C4-2B (cell line): ENCODE results near the gene TLE3.

Source experiments
- H3K27ac ChIP-seq: fragments of 450-650 bp; 2 replicates; pipeline ENCODE4 v1.5.1; 2017
- ZFX ChIP-seq: fragments of 450-650 bp; IDR thresholded peaks from 2 replicates; pipeline ENCODE4 v1.6.1; 2017
- TF ChIP-seq, protein P1 (sequence below): fragments of 450-650 bp; conservative IDR thresholded peaks from 2 replicates; pipeline ENCODE4 v1.5.1; 2017; ENCODE audit warnings: mild to moderate bottlenecking

Gene TLE3

DNA sequence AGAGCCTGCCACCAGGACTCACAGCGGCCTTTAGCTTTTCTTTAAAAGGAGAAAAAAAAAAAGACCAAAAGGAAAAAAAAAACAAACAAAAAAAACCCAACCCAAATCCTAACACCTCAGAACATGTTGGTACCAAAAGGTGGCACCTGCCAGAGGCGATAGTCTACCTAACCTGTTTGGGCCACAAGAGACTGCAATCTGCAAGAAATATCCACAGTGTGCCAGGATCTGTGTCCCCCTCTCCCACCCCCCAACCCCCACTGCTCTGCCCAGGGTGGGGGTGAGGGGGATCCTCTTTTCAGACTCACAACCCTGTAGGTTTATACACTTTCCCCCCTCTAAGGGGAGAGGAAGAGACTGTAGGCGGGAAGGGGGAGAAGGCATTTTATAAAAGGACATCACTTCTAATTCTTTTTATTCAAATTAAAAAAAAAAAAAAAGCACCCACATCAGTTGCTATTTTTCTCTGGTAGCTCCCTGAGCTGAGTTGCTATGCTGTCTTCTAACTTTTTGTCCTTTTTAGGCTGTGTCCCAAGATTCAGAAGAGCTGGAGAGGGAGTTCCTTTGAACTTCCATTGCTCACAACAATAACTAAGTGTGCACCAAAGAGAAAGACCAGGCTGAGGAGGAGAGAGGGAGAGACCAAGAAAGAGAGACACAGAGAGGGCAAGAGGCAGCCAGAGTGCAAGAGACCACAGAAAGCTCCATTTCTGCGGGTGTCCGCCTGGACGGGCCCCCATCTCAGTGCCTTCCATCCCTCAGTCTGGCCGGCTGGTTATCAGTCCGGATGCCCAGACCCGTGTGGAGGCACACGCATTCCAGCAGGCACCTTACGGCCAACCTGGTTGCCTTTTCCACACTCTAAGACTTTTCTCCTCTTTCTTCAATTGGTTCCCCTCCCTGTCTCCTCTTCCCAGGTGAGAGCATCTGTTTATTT lies 48.9 kb downstream of the TLE3 start:
- H3K27ac ChIP-seq: no peak overlapping the region
- TF ChIP-seq ZFX: no peak
- TF ChIP-seq, protein P1, sequence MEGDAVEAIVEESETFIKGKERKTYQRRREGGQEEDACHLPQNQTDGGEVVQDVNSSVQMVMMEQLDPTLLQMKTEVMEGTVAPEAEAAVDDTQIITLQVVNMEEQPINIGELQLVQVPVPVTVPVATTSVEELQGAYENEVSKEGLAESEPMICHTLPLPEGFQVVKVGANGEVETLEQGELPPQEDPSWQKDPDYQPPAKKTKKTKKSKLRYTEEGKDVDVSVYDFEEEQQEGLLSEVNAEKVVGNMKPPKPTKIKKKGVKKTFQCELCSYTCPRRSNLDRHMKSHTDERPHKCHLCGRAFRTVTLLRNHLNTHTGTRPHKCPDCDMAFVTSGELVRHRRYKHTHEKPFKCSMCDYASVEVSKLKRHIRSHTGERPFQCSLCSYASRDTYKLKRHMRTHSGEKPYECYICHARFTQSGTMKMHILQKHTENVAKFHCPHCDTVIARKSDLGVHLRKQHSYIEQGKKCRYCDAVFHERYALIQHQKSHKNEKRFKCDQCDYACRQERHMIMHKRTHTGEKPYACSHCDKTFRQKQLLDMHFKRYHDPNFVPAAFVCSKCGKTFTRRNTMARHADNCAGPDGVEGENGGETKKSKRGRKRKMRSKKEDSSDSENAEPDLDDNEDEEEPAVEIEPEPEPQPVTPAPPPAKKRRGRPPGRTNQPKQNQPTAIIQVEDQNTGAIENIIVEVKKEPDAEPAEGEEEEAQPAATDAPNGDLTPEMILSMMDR: no peak

GRCh38 chr15:70048198-70048565 lies 49.5 kb downstream of the TLE3 start:
- TF ChIP-seq, protein P1: no peak
- no peak for TF ChIP-seq ZFX

DNA sequence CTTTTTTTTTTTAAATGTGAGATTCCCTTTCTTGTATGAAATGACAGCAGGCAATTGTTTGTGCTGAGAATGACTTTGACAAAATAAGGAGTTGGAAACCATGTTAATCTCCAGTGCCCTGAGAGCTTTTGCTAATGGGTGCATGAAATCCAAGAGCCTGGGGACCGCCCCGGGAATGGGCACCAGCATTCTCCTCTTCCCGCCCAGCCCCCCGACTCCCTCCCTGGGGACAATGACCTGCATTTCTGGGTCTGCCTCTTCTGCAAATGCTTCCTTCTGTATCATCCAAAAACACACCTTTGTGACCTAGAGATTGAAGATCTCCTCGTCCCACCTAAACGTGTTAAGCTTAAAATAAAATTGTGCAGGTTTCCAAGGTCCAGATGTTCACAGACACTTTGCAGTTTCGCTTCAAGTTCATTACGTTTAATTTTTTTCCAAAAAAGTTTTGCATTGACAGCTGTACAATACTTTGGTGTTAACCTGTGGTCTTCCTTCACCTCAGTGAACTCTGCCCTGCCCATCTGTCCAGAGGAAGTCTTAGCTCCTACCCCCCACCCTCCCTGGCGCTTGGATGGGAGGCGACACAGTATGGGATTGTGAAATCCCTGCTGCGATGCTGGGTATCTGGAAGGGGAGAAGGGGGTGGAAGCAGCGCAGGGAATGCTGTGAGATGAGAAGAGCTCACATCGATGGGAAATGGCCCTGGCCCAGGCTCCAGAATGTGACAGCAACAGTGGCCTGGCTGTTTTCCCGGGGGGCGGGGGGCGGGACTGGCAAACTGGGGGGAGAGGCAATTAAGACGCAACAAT lies 50.1 kb downstream of the TLE3 start:
- H3K27ac ChIP-seq: no peak overlapping the region
- TF ChIP-seq, protein P1: no peak
- TF ChIP-seq ZFX: no peak

More at GRCh38 chr15:70048198-70048565, 49.5 kb downstream of the TLE3 start:
- H3K27ac ChIP-seq: no peak overlapping the region

DNA sequence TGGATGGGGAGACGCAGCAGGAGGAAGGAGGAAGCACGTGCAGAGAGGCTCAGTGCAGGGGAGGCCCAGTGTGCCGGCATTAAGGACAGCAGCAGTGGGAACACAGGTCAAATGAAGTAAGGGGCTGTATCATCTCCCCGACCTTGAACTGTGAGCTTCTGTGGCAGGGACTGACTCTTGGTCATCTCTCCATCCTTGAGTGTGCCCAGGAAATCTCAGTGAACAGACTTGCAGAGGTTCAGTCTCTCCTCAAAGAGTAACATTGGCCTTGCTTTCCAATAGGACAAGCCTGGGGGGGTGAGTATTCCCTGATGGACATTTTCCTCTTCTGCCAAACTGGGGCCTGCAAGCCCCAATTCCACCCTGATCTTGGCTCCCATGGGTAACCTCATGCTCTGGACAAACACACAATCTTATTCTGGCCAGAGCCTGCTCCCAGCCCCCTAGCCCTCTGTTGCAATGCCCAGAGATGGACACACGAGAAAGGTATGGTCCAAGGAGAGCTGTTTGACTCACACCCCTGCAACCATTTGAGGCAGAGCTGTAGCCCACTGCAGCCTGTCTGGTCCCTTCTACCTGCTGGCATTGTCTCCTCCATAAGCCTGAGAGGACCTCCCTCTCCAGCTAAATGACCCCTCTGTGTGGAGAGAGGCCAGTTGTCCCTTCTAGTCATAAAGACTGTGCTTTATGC lies 50.9 kb downstream of the TLE3 start:
- TF ChIP-seq ZFX: no peak
- TF ChIP-seq, protein P1: no peak

DNA sequence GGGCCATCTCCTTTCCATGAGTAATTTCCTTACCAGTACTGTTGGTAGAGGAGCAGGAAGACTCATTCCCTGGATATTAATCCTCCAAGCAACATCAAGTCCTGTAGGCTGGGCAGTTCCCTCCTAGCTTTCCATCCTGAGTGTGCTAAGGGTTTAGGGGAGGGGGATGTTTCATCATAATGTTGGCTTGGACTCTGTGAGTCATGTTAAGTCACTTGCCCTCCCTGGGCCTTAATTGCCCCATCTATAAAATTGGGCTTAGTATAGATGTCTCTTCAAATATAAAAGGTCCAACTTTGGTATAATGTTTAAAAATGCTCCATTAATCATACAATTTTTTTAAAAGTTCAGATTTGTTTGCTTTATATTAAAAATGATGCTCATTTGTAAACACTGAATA lies 52.7 kb downstream of the TLE3 start:
- TF ChIP-seq, protein P1: no peak
- no peak for TF ChIP-seq ZFX
- H3K27ac ChIP-seq: no peak overlapping the region

More for the DNA sequence above, 50.9 kb downstream of the TLE3 start:
- H3K27ac ChIP-seq: no peak overlapping the region

GRCh38 chr15:70044168-70044567 lies 53.5 kb downstream of the TLE3 start:
- H3K27ac ChIP-seq: no peak overlapping the region
- TF ChIP-seq ZFX: no peak
- TF ChIP-seq, protein P1: no peak
